LNCAP (cell line): ENCODE results near the gene EIPR1.

ENCODE experiments used
- TF ChIP-seq, protein P1 (sequence below): fragments of 450-650 bp; IDR thresholded peaks from 2 replicates; pipeline ENCODE4 v1.5.1; 2017; ENCODE audit warnings: mild to moderate bottlenecking

EIPR1 gene

GRCh38 chr2:3303583-3304406, 73.8 kb downstream of the EIPR1 start:
- TF ChIP-seq, protein P1, sequence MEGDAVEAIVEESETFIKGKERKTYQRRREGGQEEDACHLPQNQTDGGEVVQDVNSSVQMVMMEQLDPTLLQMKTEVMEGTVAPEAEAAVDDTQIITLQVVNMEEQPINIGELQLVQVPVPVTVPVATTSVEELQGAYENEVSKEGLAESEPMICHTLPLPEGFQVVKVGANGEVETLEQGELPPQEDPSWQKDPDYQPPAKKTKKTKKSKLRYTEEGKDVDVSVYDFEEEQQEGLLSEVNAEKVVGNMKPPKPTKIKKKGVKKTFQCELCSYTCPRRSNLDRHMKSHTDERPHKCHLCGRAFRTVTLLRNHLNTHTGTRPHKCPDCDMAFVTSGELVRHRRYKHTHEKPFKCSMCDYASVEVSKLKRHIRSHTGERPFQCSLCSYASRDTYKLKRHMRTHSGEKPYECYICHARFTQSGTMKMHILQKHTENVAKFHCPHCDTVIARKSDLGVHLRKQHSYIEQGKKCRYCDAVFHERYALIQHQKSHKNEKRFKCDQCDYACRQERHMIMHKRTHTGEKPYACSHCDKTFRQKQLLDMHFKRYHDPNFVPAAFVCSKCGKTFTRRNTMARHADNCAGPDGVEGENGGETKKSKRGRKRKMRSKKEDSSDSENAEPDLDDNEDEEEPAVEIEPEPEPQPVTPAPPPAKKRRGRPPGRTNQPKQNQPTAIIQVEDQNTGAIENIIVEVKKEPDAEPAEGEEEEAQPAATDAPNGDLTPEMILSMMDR = peak; percentile 91

DNA sequence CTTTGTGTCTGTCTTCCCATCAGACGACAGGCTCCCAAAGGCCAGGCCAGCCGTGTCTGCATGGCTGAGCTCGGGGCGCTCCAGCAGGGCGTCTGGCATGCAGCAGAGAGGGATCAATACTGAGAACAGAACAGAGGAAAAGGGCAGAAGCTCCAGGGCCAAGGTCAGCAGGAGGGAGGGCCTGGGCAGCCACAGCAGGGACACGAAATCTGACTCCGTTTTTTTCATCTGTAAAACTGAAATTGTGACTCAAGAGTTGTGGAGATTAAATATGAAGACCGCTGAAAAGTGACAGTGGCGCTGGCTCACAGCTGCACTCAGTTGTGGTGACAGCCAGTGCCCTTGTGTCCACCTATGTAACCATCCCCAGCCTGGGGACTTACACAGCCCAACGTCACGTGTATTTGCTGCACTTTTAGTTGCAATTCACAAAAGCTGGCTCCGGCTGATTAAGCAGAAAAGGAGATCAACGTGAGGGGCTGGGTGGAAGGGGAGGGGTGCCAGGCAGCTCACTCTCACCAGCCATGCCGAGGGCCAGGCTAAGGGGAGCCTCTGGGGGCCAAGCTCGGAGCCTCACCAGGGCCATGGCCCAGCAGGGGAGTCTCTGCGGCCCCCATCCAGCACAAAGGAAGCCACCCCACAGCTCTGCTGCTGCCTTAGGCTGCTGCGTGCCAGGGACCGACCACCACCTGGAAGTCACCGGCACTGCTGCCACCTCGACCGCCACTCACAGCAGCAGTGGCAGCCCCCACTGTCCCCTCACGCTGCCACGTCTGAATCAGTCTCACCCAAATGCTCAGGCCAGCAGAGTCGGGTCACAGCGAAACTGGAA, 74.7 kb downstream of the EIPR1 start:
- TF ChIP-seq, protein P1 = no peak

- TF ChIP-seq, protein P1 = no peak
These were observed 75.2 kb downstream of the EIPR1 start for GRCh38 chr2:3302421-3302750.

- TF ChIP-seq, protein P1 = no peak
These were observed 76.6 kb downstream of the EIPR1 start for GRCh38 chr2:3301001-3301400.

GRCh38 chr2:3300224-3300995, 77.2 kb downstream of the EIPR1 start:
- TF ChIP-seq, protein P1 = no peak

GRCh38 chr2:3299703-3300102, 77.9 kb downstream of the EIPR1 start:
- TF ChIP-seq, protein P1 = no peak

DNA sequence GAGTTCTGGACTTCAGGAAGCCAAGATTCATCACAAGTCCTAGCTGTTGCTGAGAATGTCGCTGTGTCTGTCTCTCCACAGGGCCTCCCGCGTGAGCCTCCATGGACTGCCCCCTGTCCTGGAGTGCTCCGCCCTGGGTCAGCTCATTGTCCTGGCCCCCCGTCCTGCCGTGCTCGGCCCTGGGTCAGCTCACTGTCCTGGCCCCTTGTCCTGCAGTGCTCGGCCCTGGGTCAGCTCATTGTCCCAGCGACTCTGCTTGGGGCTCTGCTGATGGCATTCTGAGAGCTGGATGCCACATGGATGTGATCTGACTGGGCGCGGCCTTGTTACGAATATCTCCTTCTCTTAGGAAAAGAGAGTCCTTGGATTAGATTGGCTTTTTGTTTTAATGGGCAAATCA, 78.5 kb downstream of the EIPR1 start:
- TF ChIP-seq, protein P1 = no peak
